ENCODE data around the gene SCARB1. TPM values are rescaled to one million over a fixed set of nuclear protein-coding genes. Genes with fewer than 3 reads are reported as not detected.

The SCARB1 gene
- total and polyA plus RNA-seq, 2 of the 13 experiments (the other 11 are each of a cell fraction or from before 2014, with no cell fraction given): 63.4 to 160 TPM

GRCh38 chr12:124821252-124822200, 42.1 kb downstream of the SCARB1 start (continued):
- no peak for TF ChIP-seq MZF1 (CRISPR knock-in tag; IDR thresholded peaks at IDR 0.05; ENCODE audit: borderline replicate concordance)
- TF ChIP-seq BCL3 (CRISPR knock-in tag; IDR thresholded peaks at IDR 0.05): peak; percentile 29; the same call in 1 of the 2 replicates
- TF ChIP-seq, protein P1, sequence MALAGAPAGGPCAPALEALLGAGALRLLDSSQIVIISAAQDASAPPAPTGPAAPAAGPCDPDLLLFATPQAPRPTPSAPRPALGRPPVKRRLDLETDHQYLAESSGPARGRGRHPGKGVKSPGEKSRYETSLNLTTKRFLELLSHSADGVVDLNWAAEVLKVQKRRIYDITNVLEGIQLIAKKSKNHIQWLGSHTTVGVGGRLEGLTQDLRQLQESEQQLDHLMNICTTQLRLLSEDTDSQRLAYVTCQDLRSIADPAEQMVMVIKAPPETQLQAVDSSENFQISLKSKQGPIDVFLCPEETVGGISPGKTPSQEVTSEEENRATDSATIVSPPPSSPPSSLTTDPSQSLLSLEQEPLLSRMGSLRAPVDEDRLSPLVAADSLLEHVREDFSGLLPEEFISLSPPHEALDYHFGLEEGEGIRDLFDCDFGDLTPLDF (CRISPR knock-in tag; IDR thresholded peaks at IDR 0.05): no peak
- TF ChIP-seq KLF11 (CRISPR knock-in tag; IDR thresholded peaks at IDR 0.05): no peak
- no peak; the same call in 1 of the 2 replicates for TF ChIP-seq ZNF460 (CRISPR knock-in tag; IDR thresholded peaks at IDR 0.05; ENCODE audit: borderline replicate concordance)
- 0 out of 2 replicates have a peak, but pooled peaks have one; percentile 59 for TF ChIP-seq WIZ (CRISPR knock-in tag; IDR thresholded peaks at IDR 0.05)
- TF ChIP-seq ZNF652 (CRISPR knock-in tag; IDR thresholded peaks at IDR 0.05; ENCODE audit: borderline replicate concordance, low read depth): peak; percentile 40; the same call in 1 of the 2 replicates
- TF ChIP-seq, protein P2, sequence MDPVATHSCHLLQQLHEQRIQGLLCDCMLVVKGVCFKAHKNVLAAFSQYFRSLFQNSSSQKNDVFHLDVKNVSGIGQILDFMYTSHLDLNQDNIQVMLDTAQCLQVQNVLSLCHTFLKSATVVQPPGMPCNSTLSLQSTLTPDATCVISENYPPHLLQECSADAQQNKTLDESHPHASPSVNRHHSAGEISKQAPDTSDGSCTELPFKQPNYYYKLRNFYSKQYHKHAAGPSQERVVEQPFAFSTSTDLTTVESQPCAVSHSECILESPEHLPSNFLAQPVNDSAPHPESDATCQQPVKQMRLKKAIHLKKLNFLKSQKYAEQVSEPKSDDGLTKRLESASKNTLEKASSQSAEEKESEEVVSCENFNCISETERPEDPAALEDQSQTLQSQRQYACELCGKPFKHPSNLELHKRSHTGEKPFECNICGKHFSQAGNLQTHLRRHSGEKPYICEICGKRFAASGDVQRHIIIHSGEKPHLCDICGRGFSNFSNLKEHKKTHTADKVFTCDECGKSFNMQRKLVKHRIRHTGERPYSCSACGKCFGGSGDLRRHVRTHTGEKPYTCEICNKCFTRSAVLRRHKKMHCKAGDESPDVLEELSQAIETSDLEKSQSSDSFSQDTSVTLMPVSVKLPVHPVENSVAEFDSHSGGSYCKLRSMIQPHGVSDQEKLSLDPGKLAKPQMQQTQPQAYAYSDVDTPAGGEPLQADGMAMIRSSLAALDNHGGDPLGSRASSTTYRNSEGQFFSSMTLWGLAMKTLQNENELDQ (CRISPR knock-in tag; IDR thresholded peaks at IDR 0.05; ENCODE audit: borderline replicate concordance): no peak
- TF ChIP-seq GTF3A (CRISPR knock-in tag; conservative IDR thresholded peaks at IDR 0.05): no peak
- TF ChIP-seq ZNF891 (CRISPR knock-in tag; IDR thresholded peaks at IDR 0.05): no peak
- peak; percentile 47; the same call in 1 of the 2 replicates for TF ChIP-seq ZNF816 (CRISPR knock-in tag; IDR thresholded peaks at IDR 0.05; ENCODE audit: borderline replicate concordance)
- TF ChIP-seq GLMP (CRISPR knock-in tag; IDR thresholded peaks at IDR 0.05; ENCODE audit: borderline replicate concordance): no peak
- no peak for TF ChIP-seq AGO1 (IDR thresholded peaks at IDR 0.05; ENCODE audit: low read depth, low read length, poor library complexity, severe bottlenecking)
- TF ChIP-seq, protein P3, sequence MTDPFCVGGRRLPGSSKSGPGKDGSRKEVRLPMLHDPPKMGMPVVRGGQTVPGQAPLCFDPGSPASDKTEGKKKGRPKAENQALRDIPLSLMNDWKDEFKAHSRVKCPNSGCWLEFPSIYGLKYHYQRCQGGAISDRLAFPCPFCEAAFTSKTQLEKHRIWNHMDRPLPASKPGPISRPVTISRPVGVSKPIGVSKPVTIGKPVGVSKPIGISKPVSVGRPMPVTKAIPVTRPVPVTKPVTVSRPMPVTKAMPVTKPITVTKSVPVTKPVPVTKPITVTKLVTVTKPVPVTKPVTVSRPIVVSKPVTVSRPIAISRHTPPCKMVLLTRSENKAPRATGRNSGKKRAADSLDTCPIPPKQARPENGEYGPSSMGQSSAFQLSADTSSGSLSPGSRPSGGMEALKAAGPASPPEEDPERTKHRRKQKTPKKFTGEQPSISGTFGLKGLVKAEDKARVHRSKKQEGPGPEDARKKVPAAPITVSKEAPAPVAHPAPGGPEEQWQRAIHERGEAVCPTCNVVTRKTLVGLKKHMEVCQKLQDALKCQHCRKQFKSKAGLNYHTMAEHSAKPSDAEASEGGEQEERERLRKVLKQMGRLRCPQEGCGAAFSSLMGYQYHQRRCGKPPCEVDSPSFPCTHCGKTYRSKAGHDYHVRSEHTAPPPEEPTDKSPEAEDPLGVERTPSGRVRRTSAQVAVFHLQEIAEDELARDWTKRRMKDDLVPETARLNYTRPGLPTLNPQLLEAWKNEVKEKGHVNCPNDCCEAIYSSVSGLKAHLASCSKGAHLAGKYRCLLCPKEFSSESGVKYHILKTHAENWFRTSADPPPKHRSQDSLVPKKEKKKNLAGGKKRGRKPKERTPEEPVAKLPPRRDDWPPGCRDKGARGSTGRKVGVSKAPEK (CRISPR knock-in tag; IDR thresholded peaks at IDR 0.05; ENCODE audit: borderline replicate concordance): peak; percentile 72; the same call in 1 of the 2 replicates
- TF ChIP-seq BORCS8-MEF2B (CRISPR knock-in tag; IDR thresholded peaks at IDR 0.05): peak; percentile 89
- TF ChIP-seq, protein P4, sequence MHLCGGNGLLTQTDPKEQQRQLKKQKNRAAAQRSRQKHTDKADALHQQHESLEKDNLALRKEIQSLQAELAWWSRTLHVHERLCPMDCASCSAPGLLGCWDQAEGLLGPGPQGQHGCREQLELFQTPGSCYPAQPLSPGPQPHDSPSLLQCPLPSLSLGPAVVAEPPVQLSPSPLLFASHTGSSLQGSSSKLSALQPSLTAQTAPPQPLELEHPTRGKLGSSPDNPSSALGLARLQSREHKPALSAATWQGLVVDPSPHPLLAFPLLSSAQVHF (CRISPR knock-in tag; IDR thresholded peaks at IDR 0.05): no peak
- peak; percentile 52; the same call in 1 of the 2 replicates for TF ChIP-seq ZFX (CRISPR knock-in tag; IDR thresholded peaks at IDR 0.05; ENCODE audit: low read depth)
